Measurements from ENCODE around the gene GPR37.

- no peak for TF ChIP-seq POLR2AphosphoS5 (IDR thresholded peaks at IDR 0.05)
- no peak for TF ChIP-seq CTCF (IDR thresholded peaks at IDR 0.05)
These were observed 11.7 kb upstream of the GPR37 start for GRCh38 chr7:124777268-124777667.

Measured in transverse colon (tissue), 4 donors.